ENCODE measurements around the gene ACOX1.

DNA sequence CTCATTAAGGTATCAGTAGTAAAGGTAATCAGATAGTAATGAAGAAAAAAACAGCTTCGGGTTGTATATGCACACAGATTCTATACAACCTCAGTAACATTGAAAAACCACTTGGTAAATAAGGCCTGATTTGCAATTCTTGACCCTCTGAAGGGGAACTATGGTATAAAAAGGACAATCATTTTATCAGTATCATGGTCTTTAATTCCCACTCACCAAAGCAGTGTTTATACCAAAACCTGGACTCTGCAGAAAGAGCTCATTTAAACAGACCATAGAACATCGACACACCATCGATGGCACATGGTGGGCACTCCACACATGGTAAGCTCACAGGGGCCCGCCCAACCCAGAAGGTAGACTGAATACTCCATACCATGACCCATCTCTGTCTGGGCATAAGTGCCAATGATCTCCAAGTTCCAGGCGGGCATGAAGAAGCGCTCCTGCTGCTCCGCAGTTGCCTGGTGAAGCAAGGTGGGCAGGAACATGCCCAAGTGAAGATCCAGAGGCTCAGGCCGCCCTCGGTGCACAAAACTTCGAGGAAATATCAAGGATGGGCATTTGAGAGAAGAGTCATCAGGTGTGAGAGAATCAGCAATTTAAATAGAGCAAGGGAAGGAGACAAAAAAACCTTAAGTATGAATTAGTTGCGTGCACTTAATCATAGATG is 19.0 kb downstream of the ACOX1 start:
- TF ChIP-seq, protein P1, sequence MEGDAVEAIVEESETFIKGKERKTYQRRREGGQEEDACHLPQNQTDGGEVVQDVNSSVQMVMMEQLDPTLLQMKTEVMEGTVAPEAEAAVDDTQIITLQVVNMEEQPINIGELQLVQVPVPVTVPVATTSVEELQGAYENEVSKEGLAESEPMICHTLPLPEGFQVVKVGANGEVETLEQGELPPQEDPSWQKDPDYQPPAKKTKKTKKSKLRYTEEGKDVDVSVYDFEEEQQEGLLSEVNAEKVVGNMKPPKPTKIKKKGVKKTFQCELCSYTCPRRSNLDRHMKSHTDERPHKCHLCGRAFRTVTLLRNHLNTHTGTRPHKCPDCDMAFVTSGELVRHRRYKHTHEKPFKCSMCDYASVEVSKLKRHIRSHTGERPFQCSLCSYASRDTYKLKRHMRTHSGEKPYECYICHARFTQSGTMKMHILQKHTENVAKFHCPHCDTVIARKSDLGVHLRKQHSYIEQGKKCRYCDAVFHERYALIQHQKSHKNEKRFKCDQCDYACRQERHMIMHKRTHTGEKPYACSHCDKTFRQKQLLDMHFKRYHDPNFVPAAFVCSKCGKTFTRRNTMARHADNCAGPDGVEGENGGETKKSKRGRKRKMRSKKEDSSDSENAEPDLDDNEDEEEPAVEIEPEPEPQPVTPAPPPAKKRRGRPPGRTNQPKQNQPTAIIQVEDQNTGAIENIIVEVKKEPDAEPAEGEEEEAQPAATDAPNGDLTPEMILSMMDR (IDR thresholded peaks at IDR 0.05) = no peak
- TF ChIP-seq POLR2A (IDR thresholded peaks at IDR 0.05) (no peak), EP300 (IDR thresholded peaks at IDR 0.05) (no peak)
